HEK293 (cell line): Measurements from ENCODE around the gene SNX21.
A peak's percentile ranks its signal among the peaks of the same experiment; 100 is the strongest.

Experiments
- CTCF ChIA-PET: fragments of 350-600 bp; formaldehyde crosslinking; extraction: SDS; loops from one replicate; lab custom pipeline; 2021; ENCODE audit warnings: antibody characterized with exemption; lab: Yijun Ruan, JAX
- POLR2A ChIA-PET: fragments of 300-600 bp; formaldehyde crosslinking; extraction: SDS; loops from one replicate; lab custom pipeline; 2020; ENCODE audit warnings: antibody characterized with exemption, inconsistent platforms; lab: Yijun Ruan, JAX
- H3K27ac ChIP-seq: fragments of 200-500 bp; sonication (Bioruptor generic); 2 replicates; pipeline ENCODE4 v1.5.1; 2014; ENCODE audit warnings: low read depth, low read length, control low read depth, inconsistent platforms; ENCODE audit errors: extremely low read depth
- H3K36me3 ChIP-seq, 2 experiments: fragments of 200-500 bp in 1 of 2; sonication (Bioruptor generic) in 1 of 2; 1 replicate in 1 of 2; 2 replicates in 1 of 2; pipeline ENCODE4 v1.5.1; 2014 to 2017; ENCODE audit warnings: inconsistent platforms in 2 of 2, low read length in 2 of 2; ENCODE audit not compliant: control insufficient read depth in 2 of 2, insufficient read depth in 1 of 2
- H3K4me1 ChIP-seq: fragments of 200-500 bp; sonication (Bioruptor generic); 2 replicates; pipeline ENCODE4 v1.5.1; 2014; ENCODE audit warnings: mild to moderate bottlenecking, low read length, inconsistent platforms; ENCODE audit not compliant: control insufficient read depth, insufficient read depth
- H3K4me3 ChIP-seq: 2 replicates; pipeline ENCODE4 v1.5.1; 2011; ENCODE audit warnings: low read depth, mild to moderate bottlenecking, control low read depth, low read length, moderate library complexity
- H3K9me3 ChIP-seq: fragments of 200-500 bp; sonication (Bioruptor generic); 2 replicates; pipeline ENCODE4 v1.5.1; 2014; ENCODE audit warnings: low read depth, low read length, inconsistent platforms; ENCODE audit not compliant: control insufficient read depth, insufficient read depth
- EGR2 ChIP-seq: fragments of 450-650 bp; formaldehyde crosslinking; IDR thresholded peaks from 2 replicates; pipeline ENCODE4 v1.5.1; 2016; ENCODE audit warnings: low read depth, missing biosample characterization, missing genetic modification characterization
- KLF10 ChIP-seq: fragments of 450-650 bp; IDR thresholded peaks from 2 replicates; pipeline ENCODE4 v1.5.1; 2018; ENCODE audit warnings: missing biosample characterization, mild to moderate bottlenecking, missing genetic modification characterization
- SCRT1 ChIP-seq: fragments of 450-650 bp; formaldehyde crosslinking; IDR thresholded peaks from 2 replicates; pipeline ENCODE4 v1.5.1; 2016; ENCODE audit warnings: missing biosample characterization, missing genetic modification characterization, borderline replicate concordance
- SP2 ChIP-seq: fragments of 450-650 bp; formaldehyde crosslinking; IDR thresholded peaks from 2 replicates; pipeline ENCODE4 v1.5.1; 2016; ENCODE audit warnings: missing biosample characterization, missing genetic modification characterization
- SP7 ChIP-seq: fragments of 450-650 bp; formaldehyde crosslinking; IDR thresholded peaks from 2 replicates; pipeline ENCODE4 v1.5.1; 2016; ENCODE audit warnings: missing biosample characterization, missing genetic modification characterization
- WT1 ChIP-seq: fragments of 450-650 bp; formaldehyde crosslinking; IDR thresholded peaks from 2 replicates; pipeline ENCODE4 v1.5.1; 2016; ENCODE audit warnings: missing biosample characterization, missing genetic modification characterization
- ZBTB17 ChIP-seq: fragments of 450-650 bp; formaldehyde crosslinking; IDR thresholded peaks from 2 replicates; pipeline ENCODE4 v1.5.1; 2016; ENCODE audit warnings: missing biosample characterization, missing genetic modification characterization
- ZBTB20 ChIP-seq: fragments of 450-650 bp; formaldehyde crosslinking; IDR thresholded peaks from 2 replicates; pipeline ENCODE4 v1.5.1; 2016; ENCODE audit warnings: missing biosample characterization, missing genetic modification characterization
- ZBTB8A ChIP-seq: fragments of 450-650 bp; formaldehyde crosslinking; IDR thresholded peaks from 2 replicates; pipeline ENCODE4 v1.5.1; 2016; ENCODE audit warnings: missing biosample characterization, missing genetic modification characterization
- ZFHX2 ChIP-seq: fragments of 450-650 bp; formaldehyde crosslinking; conservative IDR thresholded peaks from 2 replicates; pipeline ENCODE4 v1.5.1; 2016; ENCODE audit warnings: missing biosample characterization, missing genetic modification characterization
- ZFP41 ChIP-seq: fragments of 450-650 bp; formaldehyde crosslinking; IDR thresholded peaks from 2 replicates; pipeline ENCODE4 v1.5.1; 2016; ENCODE audit warnings: missing biosample characterization, missing genetic modification characterization, borderline replicate concordance
- ZNF133 ChIP-seq: fragments of 450-650 bp; formaldehyde crosslinking; IDR thresholded peaks from 2 replicates; pipeline ENCODE4 v1.5.1; 2016; ENCODE audit warnings: missing biosample characterization, missing genetic modification characterization
- ZNF174 ChIP-seq: fragments of 450-650 bp; formaldehyde crosslinking; IDR thresholded peaks from 2 replicates; pipeline ENCODE4 v1.5.0; 2017; ENCODE audit warnings: missing biosample characterization, mild to moderate bottlenecking, missing genetic modification characterization
- ZNF324 ChIP-seq: fragments of 450-650 bp; formaldehyde crosslinking; IDR thresholded peaks from 2 replicates; pipeline ENCODE4 v1.5.1; 2016; ENCODE audit warnings: missing biosample characterization, missing genetic modification characterization
- ZNF335 ChIP-seq: fragments of 450-650 bp; formaldehyde crosslinking; conservative IDR thresholded peaks from 2 replicates; pipeline ENCODE4 v1.5.1; 2016; ENCODE audit warnings: missing biosample characterization, missing genetic modification characterization
- ZNF366 ChIP-seq: fragments of 450-650 bp; formaldehyde crosslinking; conservative IDR thresholded peaks from 2 replicates; pipeline ENCODE4 v1.5.1; 2016; ENCODE audit warnings: missing biosample characterization, missing genetic modification characterization
- ZNF571 ChIP-seq: fragments of 450-650 bp; formaldehyde crosslinking; IDR thresholded peaks from 2 replicates; pipeline ENCODE4 v1.5.0; 2017; ENCODE audit warnings: missing biosample characterization, missing genetic modification characterization
- ZNF600 ChIP-seq: fragments of 450-650 bp; formaldehyde crosslinking; IDR thresholded peaks from 2 replicates; pipeline ENCODE4 v1.5.1; 2016; ENCODE audit warnings: missing biosample characterization, missing genetic modification characterization
- ZNF76 ChIP-seq: fragments of 450-650 bp; formaldehyde crosslinking; IDR thresholded peaks from 2 replicates; pipeline ENCODE4; 2016; ENCODE audit warnings: low read depth, missing biosample characterization, missing genetic modification characterization, borderline replicate concordance
- ZNF830 ChIP-seq: fragments of 450-650 bp; IDR thresholded peaks from 2 replicates; pipeline ENCODE4 v1.5.0; 2018; ENCODE audit warnings: missing biosample characterization, missing genetic modification characterization, low read depth, mild to moderate bottlenecking, moderate library complexity
- ZSCAN30 ChIP-seq: fragments of 450-650 bp; IDR thresholded peaks from 2 replicates; pipeline ENCODE4 v1.5.1; 2018; ENCODE audit warnings: missing biosample characterization, mild to moderate bottlenecking, missing genetic modification characterization, moderate library complexity
- ZXDB ChIP-seq: fragments of 450-650 bp; formaldehyde crosslinking; IDR thresholded peaks from 2 replicates; pipeline ENCODE4 v1.5.1; 2016; ENCODE audit warnings: missing biosample characterization, missing genetic modification characterization
- TF ChIP-seq, protein P1 (sequence below): fragments of 450-650 bp; formaldehyde crosslinking; IDR thresholded peaks from 2 replicates; pipeline ENCODE4 v1.5.1; 2017; ENCODE audit warnings: missing biosample characterization, missing genetic modification characterization
- TF ChIP-seq, protein P2 (sequence below): fragments of 450-650 bp; formaldehyde crosslinking; IDR thresholded peaks from 2 replicates; pipeline ENCODE4 v1.5.1; 2017; ENCODE audit warnings: missing biosample characterization, mild to moderate bottlenecking, missing genetic modification characterization, moderate library complexity
- TF ChIP-seq, protein P3 (sequence below): fragments of 450-650 bp; formaldehyde crosslinking; IDR thresholded peaks from 2 replicates; pipeline ENCODE4 v1.5.1; 2016; ENCODE audit warnings: missing biosample characterization, missing genetic modification characterization, low read depth
- TF ChIP-seq, protein P4 (sequence below): fragments of 450-650 bp; formaldehyde crosslinking; IDR thresholded peaks from 2 replicates; pipeline ENCODE4 v1.5.1; 2016; ENCODE audit warnings: missing biosample characterization, missing genetic modification characterization
- TF ChIP-seq, protein P5 (sequence below): fragments of 450-650 bp; formaldehyde crosslinking; IDR thresholded peaks from 2 replicates; pipeline ENCODE4 v1.5.1; 2016; ENCODE audit warnings: missing biosample characterization, missing genetic modification characterization

SNX21 gene, protein sequence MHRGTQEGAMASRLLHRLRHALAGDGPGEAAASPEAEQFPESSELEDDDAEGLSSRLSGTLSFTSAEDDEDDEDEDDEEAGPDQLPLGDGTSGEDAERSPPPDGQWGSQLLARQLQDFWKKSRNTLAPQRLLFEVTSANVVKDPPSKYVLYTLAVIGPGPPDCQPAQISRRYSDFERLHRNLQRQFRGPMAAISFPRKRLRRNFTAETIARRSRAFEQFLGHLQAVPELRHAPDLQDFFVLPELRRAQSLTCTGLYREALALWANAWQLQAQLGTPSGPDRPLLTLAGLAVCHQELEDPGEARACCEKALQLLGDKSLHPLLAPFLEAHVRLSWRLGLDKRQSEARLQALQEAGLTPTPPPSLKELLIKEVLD

DNA sequence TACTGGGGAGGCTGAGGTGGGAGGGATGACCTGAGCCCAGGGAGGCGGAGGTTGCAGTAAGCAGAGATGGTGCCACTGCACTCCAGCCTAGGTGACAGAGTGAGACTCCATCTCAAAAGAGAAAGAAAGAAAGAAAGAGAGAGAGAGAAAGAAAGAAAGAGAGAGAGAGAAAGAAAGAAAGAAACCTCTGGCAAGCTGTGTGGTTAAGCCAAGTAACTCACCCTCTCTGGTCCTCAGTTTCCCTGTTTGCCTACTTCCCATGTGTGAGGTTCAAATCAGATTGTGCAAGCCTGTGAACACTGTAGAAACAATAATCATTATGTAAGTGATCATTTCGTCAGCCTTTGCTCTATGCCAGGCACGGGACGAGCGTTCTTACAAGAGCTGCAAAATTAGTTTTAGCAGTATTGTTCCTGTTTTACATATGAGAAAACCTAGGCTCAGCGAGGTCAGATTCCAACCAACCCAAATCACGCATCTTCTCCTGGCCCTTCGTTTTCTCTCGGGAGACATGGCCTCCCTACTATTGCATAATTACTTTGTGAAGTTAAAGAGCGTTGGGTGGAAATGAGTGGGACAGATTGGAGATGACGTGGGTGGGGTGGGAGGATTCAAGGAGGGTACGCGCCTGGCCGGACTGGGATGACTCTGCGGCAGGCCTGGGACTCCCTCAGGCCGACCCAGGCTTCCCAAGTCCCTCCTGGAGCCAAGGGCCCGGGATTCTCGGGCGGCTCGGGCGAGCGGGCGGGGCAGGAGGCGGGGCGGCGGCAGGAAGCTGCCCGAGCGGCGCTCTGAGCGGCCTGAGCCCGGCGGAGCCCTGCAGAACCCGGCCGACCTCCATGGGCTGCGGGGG lies at the start of gene SNX21:
Gene SNX21 (plus strand): TSS at position 770 of the 853 bp plus-strand sequence. CDS start 121 bp downstream, outside the sequence.
- H3K36me3 ChIP-seq: peaks cover 0 to 8% of the 10 kb centered on the region in 2 experiments; a peak in 1 of 3 replicates
- no peaks in the 10 kb centered on the region; the same call in 1 of the 2 replicates for H3K4me1 ChIP-seq
- peak within 1 kb of the TSS; percentile 48 for H3K4me3 ChIP-seq
- peak within 1 kb of the TSS; percentile 46 for H3K27ac ChIP-seq
- H3K9me3 ChIP-seq: no peaks in the 10 kb centered on the region
- ChIA-PET POLR2A (interaction anchor here (0.8 to 1.5 kb wide), 6 partner anchors 14 to 138 kb away, joined by 3 to 4 read pairs (median 3); partner anchors contain the start of genes ACOT8 and ZSWIM1), CTCF (interaction anchor here (0.6 to 2.0 kb wide), 4 partner anchors 9 to 104 kb away, joined by 4 to 8 read pairs (median 4); no protein-coding TSS in a partner anchor)
- TF ChIP-seq EGR2 (tag by site-specific recombination) (peak; percentile 90), ZNF174 (no peak), KLF10 (tag by site-specific recombination) (no peak), ZFP41 (tag by site-specific recombination) (no peak), SP2 (tag by site-specific recombination) (peak; percentile 78), ZFHX2 (tag by site-specific recombination) (peak; percentile 97), SCRT1 (tag by site-specific recombination) (no peak), ZNF366 (tag by site-specific recombination) (peak; percentile 64), ZBTB8A (tag by site-specific recombination) (peak; percentile 92), ZNF133 (tag by site-specific recombination) (no peak), ZNF335 (peak; percentile 90), ZNF571 (no peak), ZXDB (tag by site-specific recombination) (peak; percentile 34; the same call in 1 of the 2 replicates), WT1 (peak; percentile 65), ZNF830 (tag by site-specific recombination) (no peak), ZNF600 (tag by site-specific recombination) (peak; percentile 84), ZNF76 (peak; percentile 47; the same call in 1 of the 2 replicates), ZBTB17 (tag by site-specific recombination) (peak; percentile 65), ZBTB20 (tag by site-specific recombination) (peak; percentile 76; the same call in 1 of the 2 replicates), ZNF324 (tag by site-specific recombination) (no peak), ZSCAN30 (tag by site-specific recombination) (0 out of 2 replicates have a peak, but pooled peaks have one; percentile 35), SP7 (tag by site-specific recombination) (0 out of 2 replicates have a peak, but pooled peaks have one; percentile 16)
- TF ChIP-seq, protein P1, sequence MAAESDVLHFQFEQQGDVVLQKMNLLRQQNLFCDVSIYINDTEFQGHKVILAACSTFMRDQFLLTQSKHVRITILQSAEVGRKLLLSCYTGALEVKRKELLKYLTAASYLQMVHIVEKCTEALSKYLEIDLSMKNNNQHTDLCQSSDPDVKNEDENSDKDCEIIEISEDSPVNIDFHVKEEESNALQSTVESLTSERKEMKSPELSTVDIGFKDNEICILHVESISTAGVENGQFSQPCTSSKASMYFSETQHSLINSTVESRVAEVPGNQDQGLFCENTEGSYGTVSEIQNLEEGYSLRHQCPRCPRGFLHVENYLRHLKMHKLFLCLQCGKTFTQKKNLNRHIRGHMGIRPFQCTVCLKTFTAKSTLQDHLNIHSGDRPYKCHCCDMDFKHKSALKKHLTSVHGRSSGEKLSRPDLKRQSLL (tag by site-specific recombination): no peak
- TF ChIP-seq, protein P2, sequence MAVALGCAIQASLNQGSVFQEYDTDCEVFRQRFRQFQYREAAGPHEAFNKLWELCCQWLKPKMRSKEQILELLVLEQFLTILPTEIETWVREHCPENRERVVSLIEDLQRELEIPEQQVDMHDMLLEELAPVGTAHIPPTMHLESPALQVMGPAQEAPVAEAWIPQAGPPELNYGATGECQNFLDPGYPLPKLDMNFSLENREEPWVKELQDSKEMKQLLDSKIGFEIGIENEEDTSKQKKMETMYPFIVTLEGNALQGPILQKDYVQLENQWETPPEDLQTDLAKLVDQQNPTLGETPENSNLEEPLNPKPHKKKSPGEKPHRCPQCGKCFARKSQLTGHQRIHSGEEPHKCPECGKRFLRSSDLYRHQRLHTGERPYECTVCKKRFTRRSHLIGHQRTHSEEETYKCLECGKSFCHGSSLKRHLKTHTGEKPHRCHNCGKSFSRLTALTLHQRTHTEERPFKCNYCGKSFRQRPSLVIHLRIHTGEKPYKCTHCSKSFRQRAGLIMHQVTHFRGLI (tag by site-specific recombination): peak; percentile 13; the same call in 1 of the 2 replicates
- TF ChIP-seq, protein P3, sequence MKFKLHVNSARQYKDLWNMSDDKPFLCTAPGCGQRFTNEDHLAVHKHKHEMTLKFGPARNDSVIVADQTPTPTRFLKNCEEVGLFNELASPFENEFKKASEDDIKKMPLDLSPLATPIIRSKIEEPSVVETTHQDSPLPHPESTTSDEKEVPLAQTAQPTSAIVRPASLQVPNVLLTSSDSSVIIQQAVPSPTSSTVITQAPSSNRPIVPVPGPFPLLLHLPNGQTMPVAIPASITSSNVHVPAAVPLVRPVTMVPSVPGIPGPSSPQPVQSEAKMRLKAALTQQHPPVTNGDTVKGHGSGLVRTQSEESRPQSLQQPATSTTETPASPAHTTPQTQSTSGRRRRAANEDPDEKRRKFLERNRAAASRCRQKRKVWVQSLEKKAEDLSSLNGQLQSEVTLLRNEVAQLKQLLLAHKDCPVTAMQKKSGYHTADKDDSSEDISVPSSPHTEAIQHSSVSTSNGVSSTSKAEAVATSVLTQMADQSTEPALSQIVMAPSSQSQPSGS: peak; percentile 81
- TF ChIP-seq, protein P4, sequence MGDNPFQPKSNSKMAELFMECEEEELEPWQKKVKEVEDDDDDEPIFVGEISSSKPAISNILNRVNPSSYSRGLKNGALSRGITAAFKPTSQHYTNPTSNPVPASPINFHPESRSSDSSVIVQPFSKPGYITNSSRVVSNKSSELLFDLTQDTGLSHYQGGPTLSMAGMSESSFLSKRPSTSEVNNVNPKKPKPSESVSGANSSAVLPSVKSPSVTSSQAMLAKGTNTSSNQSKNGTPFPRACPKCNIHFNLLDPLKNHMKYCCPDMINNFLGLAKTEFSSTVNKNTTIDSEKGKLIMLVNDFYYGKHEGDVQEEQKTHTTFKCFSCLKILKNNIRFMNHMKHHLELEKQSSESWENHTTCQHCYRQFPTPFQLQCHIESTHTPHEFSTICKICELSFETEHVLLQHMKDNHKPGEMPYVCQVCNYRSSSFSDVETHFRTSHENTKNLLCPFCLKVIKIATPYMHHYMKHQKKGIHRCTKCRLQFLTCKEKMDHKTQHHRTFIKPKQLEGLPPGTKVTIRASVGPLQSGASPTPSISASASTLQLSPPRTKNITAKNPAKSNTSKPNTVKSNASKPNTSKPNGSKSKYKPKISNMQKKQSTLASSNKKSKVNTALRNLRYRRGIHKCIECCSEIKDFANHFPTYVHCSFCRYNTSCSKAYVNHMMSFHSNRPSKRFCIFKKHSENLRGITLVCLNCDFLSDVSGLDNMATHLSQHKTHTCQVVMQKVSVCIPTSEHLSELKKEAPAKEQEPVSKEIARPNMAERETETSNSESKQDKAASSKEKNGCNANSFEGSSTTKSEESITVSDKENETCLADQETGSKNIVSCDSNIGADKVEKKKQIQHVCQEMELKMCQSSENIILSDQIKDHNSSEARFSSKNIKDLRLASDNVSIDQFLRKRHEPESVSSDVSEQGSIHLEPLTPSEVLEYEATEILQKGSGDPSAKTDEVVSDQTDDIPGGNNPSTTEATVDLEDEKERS: peak; percentile 3; the same call in 1 of the 2 replicates
- TF ChIP-seq, protein P5, sequence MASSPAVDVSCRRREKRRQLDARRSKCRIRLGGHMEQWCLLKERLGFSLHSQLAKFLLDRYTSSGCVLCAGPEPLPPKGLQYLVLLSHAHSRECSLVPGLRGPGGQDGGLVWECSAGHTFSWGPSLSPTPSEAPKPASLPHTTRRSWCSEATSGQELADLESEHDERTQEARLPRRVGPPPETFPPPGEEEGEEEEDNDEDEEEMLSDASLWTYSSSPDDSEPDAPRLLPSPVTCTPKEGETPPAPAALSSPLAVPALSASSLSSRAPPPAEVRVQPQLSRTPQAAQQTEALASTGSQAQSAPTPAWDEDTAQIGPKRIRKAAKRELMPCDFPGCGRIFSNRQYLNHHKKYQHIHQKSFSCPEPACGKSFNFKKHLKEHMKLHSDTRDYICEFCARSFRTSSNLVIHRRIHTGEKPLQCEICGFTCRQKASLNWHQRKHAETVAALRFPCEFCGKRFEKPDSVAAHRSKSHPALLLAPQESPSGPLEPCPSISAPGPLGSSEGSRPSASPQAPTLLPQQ (tag by site-specific recombination): no peak
